Neutrophil (primary cell): ENCODE data around the gene MSTN.

Experiments used
- H3K27ac ChIP-seq: fragments of 200-600 bp; sonication (generic); 2 replicates; pipeline ENCODE4 v1.5.1; 2016; ENCODE audit warnings: mild to moderate bottlenecking, moderate library complexity
- H3K27me3 ChIP-seq: fragments of 200-600 bp; sonication (generic); 2 replicates; pipeline ENCODE4 v1.6.0; 2016; ENCODE audit warnings: mild to moderate bottlenecking
- H3K36me3 ChIP-seq: fragments of 200-600 bp; sonication (generic); 2 replicates; pipeline ENCODE4 v1.5.1; 2017
- H3K4me1 ChIP-seq, 2 experiments: fragments of 200-600 bp in 1 of 2; sonication (generic) in 1 of 2; 1 replicate in 1 of 2; 2 replicates in 1 of 2; pipeline versions ENCODE4 v1.5.1 to v1.6.1; 2013 to 2016; ENCODE audit warnings: low read depth in 1 of 2, low read length in 1 of 2, mild to moderate bottlenecking in 1 of 2, moderate library complexity in 1 of 2; ENCODE audit not compliant: control insufficient read depth in 1 of 2, insufficient read depth in 1 of 2
- H3K4me3 ChIP-seq, 2 experiments: fragments of 200-600 bp in 1 of 2; sonication (generic) in 1 of 2; 1 replicate in 1 of 2; 2 replicates in 1 of 2; pipeline ENCODE4 v1.5.1; 2013 to 2016; ENCODE audit warnings: low read depth in 1 of 2, low read length in 1 of 2, mild to moderate bottlenecking in 1 of 2, moderate library complexity in 1 of 2
- H3K9me3 ChIP-seq: fragments of 200-600 bp; sonication (generic); 2 replicates; pipeline ENCODE4 v1.5.1; 2016
- CTCF ChIP-seq: fragments of 200-600 bp; sonication (generic); IDR thresholded peaks from 2 replicates; pipeline ENCODE4 v1.5.1; 2016; ENCODE audit warnings: antibody characterized with exemption

The MSTN gene

DNA sequence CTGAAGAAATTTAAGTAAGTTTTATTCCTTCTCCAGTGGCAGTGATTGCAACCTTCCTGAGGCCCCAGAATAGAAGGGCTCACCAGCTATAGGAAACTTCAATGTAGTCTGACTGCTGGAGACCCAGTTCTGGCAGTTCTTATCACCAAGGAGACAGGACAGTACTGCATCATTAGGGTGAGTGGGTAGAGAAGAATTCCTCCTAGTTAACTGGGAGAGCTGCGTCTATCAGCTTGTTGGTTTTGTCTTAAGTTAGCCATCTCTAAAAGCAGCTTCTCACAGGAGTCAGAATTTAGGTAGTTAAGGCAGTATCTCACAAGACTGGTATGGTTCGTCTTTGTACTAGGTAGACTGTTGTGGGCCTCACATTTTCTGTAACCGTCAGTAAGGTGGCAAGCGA is 3.3 kb upstream of the MSTN start:
- Histone ChIP-seq H3K27ac (no peak overlapping the region), H3K4me1 (no peaks in the 10 kb centered on the region), H3K9me3 (no peaks in the 10 kb centered on the region), H3K4me3 (no peak overlapping the region), H3K36me3 (no peaks in the 10 kb centered on the region), H3K27me3 (no peaks in the 10 kb centered on the region)
- TF ChIP-seq CTCF = no peak

DNA sequence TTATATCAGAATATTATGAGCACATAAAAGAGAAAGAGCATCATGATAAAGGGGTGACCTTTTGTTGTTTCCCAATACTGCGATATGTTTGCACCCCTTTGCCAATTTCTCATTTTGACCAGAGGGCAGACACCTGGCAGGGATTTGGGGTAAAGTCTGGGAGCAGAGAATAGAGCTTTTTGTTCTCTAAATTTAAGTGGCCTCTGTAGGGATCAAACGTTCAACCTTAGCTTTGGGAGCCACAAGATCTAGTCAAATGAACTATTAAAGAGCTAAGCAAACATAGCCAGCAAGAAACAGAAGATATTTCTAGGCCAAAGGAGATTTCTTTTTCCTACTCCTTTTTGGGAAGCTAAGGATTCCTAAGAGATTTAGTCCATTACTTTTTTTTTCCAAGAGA is 1.1 kb upstream of the MSTN start:
- no peaks in the 10 kb centered on the region for H3K36me3 ChIP-seq
- no peaks in the 10 kb centered on the region for H3K4me1 ChIP-seq
- H3K27ac ChIP-seq = no peak overlapping the region
- H3K9me3 ChIP-seq = no peaks in the 10 kb centered on the region
- no peak for TF ChIP-seq CTCF
- H3K4me3 ChIP-seq = no peak overlapping the region
- H3K27me3 ChIP-seq = no peaks in the 10 kb centered on the region

- TF ChIP-seq CTCF = no peak
- Histone ChIP-seq H3K4me1 (no peaks in the 10 kb centered on the region), H3K36me3 (no peaks in the 10 kb centered on the region), H3K27ac (no peak overlapping the region), H3K27me3 (no peaks in the 10 kb centered on the region), H3K9me3 (no peaks in the 10 kb centered on the region), H3K4me3 (no peak overlapping the region)
Measured at GRCh38 chr2:190062053-190062452, 476 bp downstream of the MSTN start.

GRCh38 chr2:190060626-190061025 is 1.9 kb downstream of the MSTN start:
- no peaks in the 10 kb centered on the region for H3K36me3 ChIP-seq
- no peaks in the 10 kb centered on the region for H3K27me3 ChIP-seq
- no peaks in the 10 kb centered on the region for H3K9me3 ChIP-seq
- H3K27ac ChIP-seq = no peak overlapping the region
- TF ChIP-seq CTCF = no peak
- H3K4me1 ChIP-seq = no peaks in the 10 kb centered on the region
- no peak overlapping the region for H3K4me3 ChIP-seq

- no peaks in the 10 kb centered on the region for H3K27me3 ChIP-seq
- no peak overlapping the region for H3K27ac ChIP-seq
- no peak for TF ChIP-seq CTCF
- H3K4me1 ChIP-seq = no peaks in the 10 kb centered on the region
- no peak overlapping the region for H3K4me3 ChIP-seq
- no peaks in the 10 kb centered on the region for H3K9me3 ChIP-seq
- H3K36me3 ChIP-seq = no peaks in the 10 kb centered on the region
Measured at GRCh38 chr2:190060019-190060418, 2.5 kb downstream of the MSTN start.

- TF ChIP-seq CTCF = no peak
- H3K27ac ChIP-seq = no peak overlapping the region
- no peaks in the 10 kb centered on the region for H3K27me3 ChIP-seq
- no peak overlapping the region for H3K4me3 ChIP-seq
- H3K4me1 ChIP-seq = no peaks in the 10 kb centered on the region
- no peaks in the 10 kb centered on the region for H3K9me3 ChIP-seq
- H3K36me3 ChIP-seq = no peaks in the 10 kb centered on the region
Measured at GRCh38 chr2:190053426-190053825, 9.1 kb downstream of the MSTN start.
